ENCODE results near the gene RAB40C.
A peak's percentile ranks its signal among the peaks of the same experiment; 100 is the strongest.

RAB40C gene

GRCh38 chr16:648781-649589 lies 59.1 kb downstream of the RAB40C start, which contains the start of gene WDR90:
Gene WDR90 (plus strand): TSS chr16:649365. CDS start chr16:649417, 52 bp downstream.
- peak; percentile 90 for DNase-seq

GRCh38 chr16:649631-650030 lies 59.8 kb downstream of the RAB40C start:
- no peak for DNase-seq

GRCh38 chr16:651844-652243 lies 62.0 kb downstream of the RAB40C start:
- no peak for DNase-seq

GRCh38 chr16:652454-653305 lies 62.8 kb downstream of the RAB40C start:
- no peak for DNase-seq

- DNase-seq, result no peak
These were observed 64.2 kb downstream of the RAB40C start for GRCh38 chr16:654034-654433.

- no peak for DNase-seq
These were observed 67.6 kb downstream of the RAB40C start for GRCh38 chr16:657487-657886.

- no peak for DNase-seq
These were observed 69.1 kb downstream of the RAB40C start for GRCh38 chr16:658679-659571.

GRCh38 chr16:659618-660017 lies 69.8 kb downstream of the RAB40C start:
- DNase-seq, result no peak

GRCh38 chr16:660132-660458 lies 70.2 kb downstream of the RAB40C start:
- no peak for DNase-seq

- peak; percentile 67 for DNase-seq
These were observed 70.8 kb downstream of the RAB40C start for GRCh38 chr16:660459-661183.

GRCh38 chr16:661184-661821 lies 71.4 kb downstream of the RAB40C start:
- DNase-seq, result no peak

- DNase-seq, result no peak
These were observed 72.2 kb downstream of the RAB40C start for GRCh38 chr16:662095-662494.

GRCh38 chr16:662597-662996 lies 72.7 kb downstream of the RAB40C start:
- no peak for DNase-seq

GRCh38 chr16:666572-666971 lies 76.7 kb downstream of the RAB40C start:
- no peak for DNase-seq

- no peak for DNase-seq
These were observed 77.4 kb downstream of the RAB40C start for GRCh38 chr16:667113-667779.

- peak; percentile 94 for DNase-seq
These were observed 78.1 kb downstream of the RAB40C start, which contains the start of gene RHOT2 for GRCh38 chr16:667780-668518. Gene RHOT2 (plus strand): TSS chr16:668132. CDS start chr16:668200, 68 bp downstream.

- no peak for DNase-seq
These were observed 78.8 kb downstream of the RAB40C start for GRCh38 chr16:668519-669171.

- no peak for DNase-seq
These were observed 79.8 kb downstream of the RAB40C start for GRCh38 chr16:669666-670065.

- DNase-seq, result no peak
These were observed 80.9 kb downstream of the RAB40C start for GRCh38 chr16:670485-671352.
